Glutamatergic neuron (in vitro differentiated cells): ENCODE data around the gene NCK2. TPM values are rescaled to one million over a fixed set of nuclear protein-coding genes. Genes with fewer than 3 reads are reported as not detected.

Experiments
- DNase-seq: peaks from one replicate; pipeline ENCODE4 v3.0.0; 2022
- H3K27ac Mint-ChIP-seq: one replicate; pipeline ENCODE4 v1.8.0; 2020; ENCODE audit warnings: mild to moderate bottlenecking, mixed read lengths, inconsistent platforms; ENCODE audit not compliant: unreplicated experiment
- H3K27me3 Mint-ChIP-seq: one replicate; pipeline ENCODE4 v1.8.0; 2020; ENCODE audit warnings: mild to moderate bottlenecking, moderate library complexity, mixed read lengths, inconsistent platforms; ENCODE audit not compliant: unreplicated experiment
- H3K36me3 Mint-ChIP-seq: one replicate; pipeline ENCODE4 v1.8.0; 2020; ENCODE audit warnings: mild to moderate bottlenecking, mixed read lengths, inconsistent platforms; ENCODE audit not compliant: unreplicated experiment
- H3K4me1 Mint-ChIP-seq: one replicate; pipeline ENCODE4 v1.8.0; 2020; ENCODE audit warnings: mild to moderate bottlenecking, low read depth, mixed read lengths, inconsistent platforms; ENCODE audit not compliant: unreplicated experiment
- H3K4me3 Mint-ChIP-seq: one replicate; pipeline ENCODE4 v1.8.0; 2020; ENCODE audit warnings: mild to moderate bottlenecking, mixed read lengths, inconsistent platforms; ENCODE audit not compliant: unreplicated experiment
- H3K9me3 Mint-ChIP-seq: one replicate; pipeline ENCODE4 v1.8.0; 2020; ENCODE audit warnings: mild to moderate bottlenecking, moderate library complexity, mixed read lengths, inconsistent platforms; ENCODE audit not compliant: unreplicated experiment
- total RNA-seq: library from RNA; stranded (reverse); fragmentation: NEBNext Ultra II Directional; extraction: Animal tissue kit (Norgen Biotek cat#: 25700); gene quantifications from one replicate; pipeline ENCODE4 v1.2.1, GENCODE V29; 2021; ENCODE audit not compliant: unreplicated experiment
- TF ChIP-seq, protein P1 (sequence below): fragments of 200-600 bp; sonication (generic); IDR thresholded peaks from one replicate; pipeline ENCODE4 v1.5.0; 2021; ENCODE audit not compliant: partially characterized antibody, unreplicated experiment

Gene NCK2
- total RNA-seq, 1 donor from 2014 or later = 82.4 TPM

DNA sequence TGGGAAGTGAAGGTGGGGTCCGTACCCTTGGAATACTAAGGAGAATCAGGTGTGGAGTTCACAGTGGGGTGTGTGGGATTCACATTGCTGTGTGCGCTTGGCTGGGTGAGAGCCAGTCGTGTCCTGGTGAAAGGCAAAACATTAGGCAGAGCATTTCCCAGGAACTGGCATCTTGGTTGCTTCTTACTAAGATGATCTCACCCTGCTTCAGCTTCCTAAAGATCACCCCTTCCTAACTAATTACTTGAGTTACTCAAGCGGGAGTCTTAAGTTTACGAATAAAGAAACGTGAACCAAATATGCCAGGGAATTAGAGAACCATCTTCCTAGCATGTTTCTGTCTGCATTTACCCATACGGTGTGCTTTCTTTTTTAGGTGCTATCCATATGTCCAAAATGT, 122.9 kb downstream of the NCK2 start:
- DNase-seq = no peak
- H3K4me3 Mint-ChIP-seq = no peak overlapping the region
- TF ChIP-seq, protein P1, sequence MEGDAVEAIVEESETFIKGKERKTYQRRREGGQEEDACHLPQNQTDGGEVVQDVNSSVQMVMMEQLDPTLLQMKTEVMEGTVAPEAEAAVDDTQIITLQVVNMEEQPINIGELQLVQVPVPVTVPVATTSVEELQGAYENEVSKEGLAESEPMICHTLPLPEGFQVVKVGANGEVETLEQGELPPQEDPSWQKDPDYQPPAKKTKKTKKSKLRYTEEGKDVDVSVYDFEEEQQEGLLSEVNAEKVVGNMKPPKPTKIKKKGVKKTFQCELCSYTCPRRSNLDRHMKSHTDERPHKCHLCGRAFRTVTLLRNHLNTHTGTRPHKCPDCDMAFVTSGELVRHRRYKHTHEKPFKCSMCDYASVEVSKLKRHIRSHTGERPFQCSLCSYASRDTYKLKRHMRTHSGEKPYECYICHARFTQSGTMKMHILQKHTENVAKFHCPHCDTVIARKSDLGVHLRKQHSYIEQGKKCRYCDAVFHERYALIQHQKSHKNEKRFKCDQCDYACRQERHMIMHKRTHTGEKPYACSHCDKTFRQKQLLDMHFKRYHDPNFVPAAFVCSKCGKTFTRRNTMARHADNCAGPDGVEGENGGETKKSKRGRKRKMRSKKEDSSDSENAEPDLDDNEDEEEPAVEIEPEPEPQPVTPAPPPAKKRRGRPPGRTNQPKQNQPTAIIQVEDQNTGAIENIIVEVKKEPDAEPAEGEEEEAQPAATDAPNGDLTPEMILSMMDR = no peak

DNA sequence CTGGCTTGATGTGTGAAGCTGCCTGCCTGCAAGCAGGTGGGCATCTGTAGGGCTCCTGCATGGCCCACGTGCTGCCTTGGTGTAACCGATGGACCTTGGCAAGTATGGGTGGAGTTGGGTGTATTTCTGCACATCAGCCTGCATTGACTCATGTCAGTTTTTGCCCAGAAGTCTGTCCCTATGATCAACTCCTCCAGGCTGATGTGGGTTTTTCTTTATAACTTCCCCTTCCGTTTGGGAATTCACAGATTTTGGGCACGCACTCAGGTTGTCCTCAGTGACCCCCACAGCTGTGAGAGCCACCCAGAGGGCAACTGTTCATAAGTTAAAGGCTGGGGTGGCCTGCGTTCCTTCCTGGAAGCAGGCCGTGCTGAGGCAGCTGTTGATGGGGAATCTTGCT, 123.3 kb downstream of the NCK2 start:
- Mint-ChIP-seq H3K4me3 (no peak overlapping the region), H3K27me3 (no peaks in the 10 kb centered on the region), H3K27ac (no peak overlapping the region), H3K9me3 (peaks cover 11% of the 10 kb centered on the region), H3K4me1 (peaks cover 36% of the 10 kb centered on the region), H3K36me3 (no peaks in the 10 kb centered on the region)
- no peak for DNase-seq
- TF ChIP-seq, protein P1 = no peak

More for the DNA sequence above, 122.9 kb downstream of the NCK2 start:
- no peaks in the 10 kb centered on the region for H3K36me3 Mint-ChIP-seq
- no peak overlapping the region for H3K27ac Mint-ChIP-seq
- peaks cover 1% of the 10 kb centered on the region for H3K27me3 Mint-ChIP-seq
- peaks cover 11% of the 10 kb centered on the region for H3K9me3 Mint-ChIP-seq
- H3K4me1 Mint-ChIP-seq = peaks cover 40% of the 10 kb centered on the region

DNA sequence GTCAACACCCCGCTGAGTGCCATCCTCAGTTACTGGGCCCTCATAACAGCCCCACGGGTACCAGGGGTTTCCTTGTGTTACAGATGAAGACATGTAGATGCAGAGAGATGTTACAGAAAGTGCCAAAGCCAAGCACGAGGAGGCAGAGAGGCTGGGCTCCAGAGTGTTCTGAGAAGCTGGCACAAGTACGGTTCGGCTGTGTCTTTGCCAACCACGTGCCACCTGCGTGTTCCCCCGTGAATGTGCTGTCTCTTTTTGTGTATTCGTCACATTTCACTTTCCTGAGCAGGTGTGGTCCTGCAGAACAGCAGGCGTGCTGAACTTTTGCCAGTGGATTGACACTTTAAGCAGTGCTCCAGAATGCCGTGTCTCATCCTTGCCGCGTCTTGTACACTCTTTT, 124.6 kb downstream of the NCK2 start:
- no peak for DNase-seq
- Mint-ChIP-seq H3K4me3 (no peak overlapping the region), H3K27me3 (no peaks in the 10 kb centered on the region), H3K4me1 (peaks cover 40% of the 10 kb centered on the region), H3K36me3 (no peaks in the 10 kb centered on the region), H3K9me3 (peaks cover 12% of the 10 kb centered on the region), H3K27ac (no peak overlapping the region)
- TF ChIP-seq, protein P1 = no peak

DNA sequence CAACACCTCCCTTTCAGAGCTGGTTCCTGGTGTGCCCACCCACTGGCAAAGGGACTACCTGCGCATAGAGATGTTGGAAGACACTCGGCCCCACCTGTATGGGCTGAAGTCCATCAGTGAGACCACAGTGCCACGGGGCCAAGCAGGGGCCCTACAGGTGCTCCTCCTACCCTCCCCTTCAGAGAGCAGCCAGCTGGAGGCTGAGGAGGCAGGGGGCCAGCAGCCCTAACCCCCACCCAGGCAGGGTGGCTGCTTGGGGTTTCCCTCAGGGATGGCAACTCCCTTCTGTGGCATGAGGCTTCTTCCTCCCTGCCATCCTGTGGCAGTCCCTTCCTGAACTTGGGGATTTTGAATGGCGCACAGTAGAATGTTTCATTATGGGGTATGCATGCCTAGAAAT, 125.3 kb downstream of the NCK2 start:
- H3K4me1 Mint-ChIP-seq = peaks cover 43% of the 10 kb centered on the region
- no peaks in the 10 kb centered on the region for H3K27me3 Mint-ChIP-seq
- H3K36me3 Mint-ChIP-seq = no peaks in the 10 kb centered on the region
- H3K27ac Mint-ChIP-seq = no peak overlapping the region
- no peak for DNase-seq
- TF ChIP-seq, protein P1 = no peak
- H3K9me3 Mint-ChIP-seq = peaks cover 10% of the 10 kb centered on the region
- H3K4me3 Mint-ChIP-seq = no peak overlapping the region

DNA sequence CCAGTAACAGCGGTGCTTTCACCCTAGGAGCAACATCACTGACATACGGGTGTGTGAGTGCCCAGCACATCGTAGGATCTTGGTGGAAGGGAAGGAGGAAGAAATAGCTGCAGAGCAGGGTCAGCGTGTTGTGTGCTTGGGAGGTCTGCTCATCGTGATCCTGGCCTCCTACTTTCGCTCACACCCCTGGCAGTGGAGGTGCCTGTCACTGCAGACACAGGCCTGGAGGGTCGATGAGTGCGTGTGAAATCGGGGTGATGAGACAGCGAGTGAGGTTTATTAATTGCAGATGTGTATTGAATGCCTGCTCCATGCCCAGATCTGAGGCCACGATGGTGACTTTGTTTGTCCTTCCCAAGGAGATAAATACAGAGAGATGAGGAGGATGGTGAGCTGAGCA, 126.1 kb downstream of the NCK2 start:
- Mint-ChIP-seq H3K27me3 (no peaks in the 10 kb centered on the region), H3K9me3 (peaks cover 10% of the 10 kb centered on the region), H3K4me1 (peaks cover 51% of the 10 kb centered on the region), H3K4me3 (no peak overlapping the region), H3K27ac (peak overlapping the region; percentile 10), H3K36me3 (no peaks in the 10 kb centered on the region)
- DNase-seq = no peak
- TF ChIP-seq, protein P1 = no peak
